GM12878 (cell line): ENCODE data around the gene INHBC. TPM values are rescaled to one million over a fixed set of nuclear protein-coding genes. Genes with fewer than 3 reads are reported as not detected.
A peak's percentile ranks its signal among the peaks of the same experiment; 100 is the strongest.

Experiments
- ATAC-seq: fragments of 200-7000 bp; cut with Tn5 transposase; 3 replicates; pipeline ENCODE4 v1.9.1; 2020; ENCODE audit warnings: mild to moderate bottlenecking, moderate library complexity
- BruUV-seq: library from RNA; stranded (reverse); fragments of 400-500 nt; replicated peaks from 2 replicates; lab custom pipeline; 2021; lab: Mats Ljungman, UMichigan
- CTCF ChIA-PET: fragments of 300-600 bp; sonication (Branson Sonifier 250); formaldehyde crosslinking; extraction: SDS; loops from one replicate; lab custom pipeline; 2021; ENCODE audit warnings: inconsistent platforms; lab: Yijun Ruan, JAX
- POLR2A ChIA-PET: fragments of 350-600 bp; formaldehyde crosslinking; extraction: SDS; loops from one replicate; lab custom pipeline; 2021; ENCODE audit warnings: inconsistent platforms; lab: Charles Lee
- RAD21 ChIA-PET: fragments of 300-600 bp; sonication (Branson Sonifier 250); formaldehyde crosslinking; loops from one replicate; lab custom pipeline; 2023; ENCODE audit warnings: antibody characterized with exemption; ENCODE audit not compliant: unreplicated experiment; lab: Charles Lee
- SMC1A ChIA-PET: fragments of 300-600 bp; sonication (Branson Sonifier 250); formaldehyde crosslinking; loops from one replicate; lab custom pipeline; 2023; ENCODE audit not compliant: unreplicated experiment, uncharacterized antibody; lab: Charles Lee
- DNase-seq: peaks from one replicate; pipeline ENCODE4 v3.0.0-alpha.2; 2011; ENCODE audit warnings: low read depth, low spot score
- FAIRE-seq: peaks from 3 replicates; lab custom pipeline; 2011; peaks lifted over from hg19 to GRCh38; lab: Jason Lieb, UNC
- H2AFZ ChIP-seq: 2 replicates; pipeline ENCODE4 v1.6.0; 2011; ENCODE audit warnings: low read depth, low read length, control low read depth; ENCODE audit not compliant: control insufficient read depth
- H3K27ac ChIP-seq: 2 replicates; pipeline ENCODE4 v1.5.1; 2011; ENCODE audit warnings: control low read depth; ENCODE audit not compliant: control insufficient read depth, insufficient read depth
- H3K27me3 ChIP-seq, 2 experiments: replicated peaks in 1 of 2; 2 replicates each; pipeline versions ENCODE4 v1.6.0 to v1.6.1; 2011; ENCODE audit warnings: low read length in 1 of 2; ENCODE audit not compliant: control insufficient read depth in 2 of 2, insufficient read depth in 2 of 2
- H3K36me3 ChIP-seq, 2 experiments: 2 replicates each; pipeline ENCODE4 v1.5.1; 2011; ENCODE audit warnings: low read length in 1 of 2; ENCODE audit not compliant: control insufficient read depth in 2 of 2, insufficient read depth in 2 of 2
- H3K4me1 ChIP-seq: 2 replicates; pipeline ENCODE4 v1.6.1; 2011; ENCODE audit warnings: mild to moderate bottlenecking, low read length, moderate library complexity, mixed read lengths; ENCODE audit not compliant: control insufficient read depth, insufficient read depth
- H3K4me2 ChIP-seq: 2 replicates; pipeline ENCODE4 v1.6.0; 2011; ENCODE audit warnings: control low read depth; ENCODE audit not compliant: control insufficient read depth, insufficient read depth
- H3K4me3 ChIP-seq: fragments of 200-600 bp; sonication (generic); 2 replicates; pipeline ENCODE4 v1.5.1; 2016
- H3K79me2 ChIP-seq: 2 replicates; pipeline ENCODE4 v1.6.0; 2011; ENCODE audit warnings: low read length; ENCODE audit not compliant: control insufficient read depth, insufficient read depth
- H3K9ac ChIP-seq: 2 replicates; pipeline ENCODE4 v1.8.0; 2011; ENCODE audit warnings: low read length, control low read depth, mixed read lengths; ENCODE audit not compliant: control insufficient read depth, insufficient read depth
- H3K9me3 ChIP-seq: replicated peaks from 3 replicates; pipeline ENCODE4 v1.5.1; 2011; ENCODE audit warnings: mild to moderate bottlenecking, low read length; ENCODE audit not compliant: control insufficient read depth, insufficient read depth
- H4K20me1 ChIP-seq: 2 replicates; pipeline ENCODE4 v1.6.0; 2011; ENCODE audit not compliant: control insufficient read depth, insufficient read depth
- BCLAF1 ChIP-seq: fragments of 450-650 bp; IDR thresholded peaks from 2 replicates; pipeline ENCODE4 v1.6.1; 2017; ENCODE audit warnings: antibody characterized with exemption, mild to moderate bottlenecking, moderate library complexity
- BMI1 ChIP-seq: fragments of 450-650 bp; IDR thresholded peaks from 2 replicates; pipeline ENCODE4 v1.6.1; 2016; ENCODE audit warnings: mild to moderate bottlenecking, moderate library complexity, borderline replicate concordance
- CUX1 ChIP-seq: IDR thresholded peaks from 2 replicates; pipeline ENCODE4 v1.6.1; 2012; ENCODE audit warnings: improper control_type of control experiment, low read depth, low read length; ENCODE audit not compliant: insufficient replicate concordance
- HDAC6 ChIP-seq: fragments of 200-600 bp; sonication (generic); IDR thresholded peaks from one replicate; pipeline ENCODE4 v1.8.0; 2017; ENCODE audit warnings: antibody characterized with exemption; ENCODE audit not compliant: unreplicated experiment
- IKZF2 ChIP-seq, 2 experiments: fragments of 450-650 bp; IDR thresholded peaks; 2 replicates each; pipeline ENCODE4 v1.6.1; 2017; ENCODE audit warnings: mild to moderate bottlenecking in 2 of 2, moderate library complexity in 2 of 2
- MXI1 ChIP-seq: fragments of 150-350 bp; IDR thresholded peaks from 2 replicates; pipeline ENCODE4 v1.6.1; 2011; ENCODE audit warnings: low read depth, mild to moderate bottlenecking, inconsistent platforms, low read length, improper control_type of control experiment
- NR2C1 ChIP-seq: fragments of 450-650 bp; IDR thresholded peaks from 2 replicates; pipeline ENCODE4 v1.6.1; 2017; ENCODE audit warnings: antibody characterized with exemption, mild to moderate bottlenecking, moderate library complexity
- PKNOX1 ChIP-seq: fragments of 450-650 bp; IDR thresholded peaks from 2 replicates; pipeline ENCODE4 v1.6.1; 2016; ENCODE audit warnings: mild to moderate bottlenecking
- USF1 ChIP-seq: IDR thresholded peaks from 2 replicates; pipeline ENCODE4 v1.6.1; 2011; ENCODE audit warnings: borderline replicate concordance, low read depth, mild to moderate bottlenecking, moderate library complexity, mixed read lengths, low read length; ENCODE audit not compliant: insufficient read depth; ENCODE audit errors: extremely low read length
- WGBS: methylation state at CpG from one replicate; pipeline ENCODE4 v1.1.6; 2016; ENCODE audit warnings: low lambda C conversion rate; ENCODE audit not compliant: insufficient replicate concordance, insufficient coverage; ENCODE audit errors: missing lambda C conversion rate; 5-methylcytosine and 5-hydroxymethylcytosine counted together
- in situ Hi-C: fragments of 300-500 bp; cut with MboI; formaldehyde crosslinking; loops from 9 replicates; pipeline ENCODE4 v1.14.3; 2018; ENCODE audit warnings: mixed read lengths
- intact Hi-C: fragments of 100-400 bp; cut with micrococcal nuclease; formaldehyde crosslinking; loops from one replicate; pipeline ENCODE4 v1.14.2; 2022; ENCODE audit not compliant: unreplicated experiment
- polyA plus RNA-seq, 11 experiments: library from polyadenylated mRNA; depleted of rRNA in 4 of 11; unstranded in 6 of 11; stranded (reverse) in 5 of 11; fragments of >200 nt; fragmentation: Nextera tagmentation in 4 of 11; fragmentation: Illumina TruSeq in 1 of 11; extraction: Ambion mirVana in 4 of 11; extraction: Trizol in 1 of 11; gene quantifications; 1 replicate in 1 of 11; 2 replicates in 10 of 11; pipeline versions ENCODE4 v1.2.1 to v1.2.3, GENCODE V29; 2011 to 2016; ENCODE audit warnings: inconsistent platforms in 2 of 11, missing spikeins in 2 of 11, low read depth in 1 of 11
- total RNA-seq, 4 experiments: library from RNA; depleted of rRNA in 3 of 4; stranded (reverse); fragments of >200 nt in 3 of 4; fragmentation: Illumina TruSeq in 1 of 4; extraction: Trizol in 1 of 4; gene quantifications; 2 replicates each; pipeline versions ENCODE4 v1.2.1 to v1.2.3, GENCODE V29; 2013 to 2021

Gene INHBC
- total and polyA plus RNA-seq, 10 of the 15 experiments (the other 5 are each of a cell fraction or from before 2014, with no cell fraction given), result 0.04 to 0.22 (median 0.13) TPM; not detected in 5

GRCh38 chr12:57462251-57462911, 27.8 kb downstream of the INHBC start:
- FAIRE-seq, result peak; percentile 84
- H3K9me3 ChIP-seq, result no peaks in the 10 kb centered on the region
- DNase-seq, result peak; percentile 81
- intact Hi-C loops, result loop anchor here (5.0 kb wide), 1 partner anchor 60 kb away; the partner anchor contains the start of genes DDIT3 and MBD6
- no TSS peak for BruUV-seq
- peaks cover 35% of the 10 kb centered on the region for H3K4me1 ChIP-seq
- peak overlapping the region; percentile 100 for H3K4me2 ChIP-seq
- H3K27ac ChIP-seq, result no peak overlapping the region
- under 1% methylated on average over 19 of the region's 28 CpGs for WGBS
- in situ Hi-C loops, result no loop called here
- H3K9ac ChIP-seq, result peak overlapping the region; percentile 67; the same call in 1 of the 2 replicates
- ChIA-PET RAD21 (interaction anchor here (1.2 to 4.7 kb wide), 4 partner anchors 9 to 220 kb away, joined by 3 to 35 read pairs (median 4); partner anchors contain the start of gene INHBE), POLR2A (interaction anchor here (0.7 to 3.0 kb wide), 4 partner anchors 9 to 182 kb away, joined by 3 to 16 read pairs (median 4); no protein-coding TSS in a partner anchor), CTCF (interaction anchor here (0.7 to 7.5 kb wide), 18 partner anchors 9 to 279 kb away, joined by 3 to 114 read pairs (median 4); partner anchors contain the start of genes ARHGAP9, DCTN2, INHBE and SHMT2), SMC1A (interaction anchor here (0.6 to 2.8 kb wide), 8 partner anchors 9 to 154 kb away, joined by 3 to 18 read pairs (median 3); no protein-coding TSS in a partner anchor)
- H3K36me3 ChIP-seq, result 0 out of 4 replicates have a peak, but pooled peaks cover 0 to 3% of the 10 kb centered on the region in 2 experiments
- H3K79me2 ChIP-seq, result no peaks in the 10 kb centered on the region
- peak overlapping the region; percentile 68 for H3K4me3 ChIP-seq
- H3K27me3 ChIP-seq, result 0 out of 4 replicates have a peak, but pooled peaks cover 0 to 4% of the 10 kb centered on the region in 2 experiments
- 0 out of 2 replicates have a peak, but pooled peaks cover 2% of the 10 kb centered on the region for H4K20me1 ChIP-seq
- ATAC-seq, result peak; percentile 82
- peak overlapping the region; percentile 87 for H2AFZ ChIP-seq
- no peak for TF ChIP-seq CUX1
- no peak for TF ChIP-seq BCLAF1
- 0 out of 2 replicates have a peak, but pooled peaks have one; percentile 9 for TF ChIP-seq PKNOX1
- no peak for TF ChIP-seq HDAC6
- peak; percentile 75 for TF ChIP-seq MXI1
- TF ChIP-seq BMI1, result no peak
- TF ChIP-seq NR2C1, result no peak
- TF ChIP-seq IKZF2 (IDR thresholded peaks at IDR 0.05), result peak; percentile 69 to 70; a peak in 3 of 4 replicates
- no peak for TF ChIP-seq USF1
